SK-N-SH (cell line): ENCODE measurements around the gene EBF3. TPM values are rescaled to one million over a fixed set of nuclear protein-coding genes. Genes with fewer than 3 reads are reported as not detected.

Experiments
- CTCF ChIA-PET: fragments of 300-600, 350-600 bp; formaldehyde crosslinking; extraction: SDS; loops from one replicate; lab custom pipeline; 2021; lab: Yijun Ruan, JAX
- POLR2A ChIA-PET: fragments of 350-600 bp; sonication (Branson Sonifier 250); formaldehyde crosslinking; extraction: SDS; loops from one replicate; lab custom pipeline; 2020; ENCODE audit warnings: antibody characterized with exemption, inconsistent platforms; lab: Yijun Ruan, JAX
- DNase-seq: peaks from one replicate; pipeline ENCODE4 v3.0.0; 2012
- H2AFZ ChIP-seq: fragments of 200-600 bp; sonication (generic); 2 replicates; pipeline ENCODE4 v1.8.1; 2016; ENCODE audit warnings: antibody characterized with exemption, mild to moderate bottlenecking, low read depth
- H3F3A ChIP-seq: fragments of 200-600 bp; sonication (generic); replicated peaks from 2 replicates; pipeline ENCODE3; 2016; ENCODE audit warnings: antibody characterized with exemption, mild to moderate bottlenecking; ENCODE audit not compliant: insufficient read depth
- H3K27ac ChIP-seq, 2 experiments: fragments of 200-500 bp in 1 of 2; fragments of 200-600 bp in 1 of 2; sonication (Bioruptor generic) in 1 of 2; sonication (generic), shearing (Covaris generic) in 1 of 2; 2 replicates each; pipeline versions ENCODE4 v1.5.1 to v1.6.1; 2014 to 2016; ENCODE audit warnings: low read depth in 2 of 2, inconsistent platforms in 1 of 2, low read length in 1 of 2, mild to moderate bottlenecking in 1 of 2, mixed read lengths in 1 of 2
- H3K27me3 ChIP-seq: fragments of 200-600 bp; sonication (generic), shearing (Covaris generic); 2 replicates; pipeline ENCODE4 v1.6.1; 2016; ENCODE audit warnings: mixed run types; ENCODE audit not compliant: insufficient read depth
- H3K36me3 ChIP-seq, 2 experiments: fragments of 200-500 bp in 1 of 2; fragments of 200-600 bp in 1 of 2; sonication (Bioruptor generic) in 1 of 2; sonication (generic) in 1 of 2; replicated peaks in 1 of 2; 2 replicates each; pipeline versions ENCODE3 to v1.5.1; 2014 to 2016; ENCODE audit warnings: low read length in 1 of 2, mild to moderate bottlenecking in 1 of 2; ENCODE audit not compliant: insufficient read depth in 2 of 2, control insufficient read depth in 1 of 2
- H3K4me1 ChIP-seq, 2 experiments: fragments of 200-500 bp in 1 of 2; fragments of 200-600 bp in 1 of 2; sonication (Bioruptor generic) in 1 of 2; sonication (generic), shearing (Covaris generic) in 1 of 2; 2 replicates each; pipeline versions ENCODE4 v1.5.1 to v1.6.1; 2014 to 2016; ENCODE audit warnings: low read depth in 1 of 2, low read length in 1 of 2, mixed run types in 1 of 2; ENCODE audit not compliant: insufficient read depth in 2 of 2, control insufficient read depth in 1 of 2
- H3K4me2 ChIP-seq: fragments of 200-600 bp; sonication (generic), shearing (Covaris generic); 2 replicates; pipeline ENCODE4 v1.6.1; 2017; ENCODE audit warnings: mixed run types
- H3K4me3 ChIP-seq, 2 experiments: fragments of 200-500 bp in 1 of 2; fragments of 200-600 bp in 1 of 2; sonication (Bioruptor generic) in 1 of 2; sonication (generic), shearing (Covaris generic) in 1 of 2; 2 replicates each; pipeline versions ENCODE4 v1.5.1 to v1.8.1; 2014 to 2016; ENCODE audit warnings: low read depth in 2 of 2, inconsistent platforms in 1 of 2, low read length in 1 of 2, mild to moderate bottlenecking in 1 of 2, mixed read lengths in 1 of 2, moderate library complexity in 1 of 2
- H3K79me2 ChIP-seq: fragments of 200-600 bp; sonication (generic); 2 replicates; pipeline ENCODE4 v1.8.1; 2017; ENCODE audit warnings: mild to moderate bottlenecking; ENCODE audit not compliant: insufficient read depth
- H3K9ac ChIP-seq: fragments of 200-600 bp; sonication (generic); 2 replicates; pipeline ENCODE4 v1.6.1; 2017; ENCODE audit warnings: mixed run types
- H3K9me2 ChIP-seq: fragments of 200-600 bp; sonication (generic); 2 replicates; pipeline ENCODE4 v1.6.1; 2017; ENCODE audit warnings: mixed run types
- H3K9me3 ChIP-seq: fragments of 200-600 bp; sonication (generic); 2 replicates; pipeline ENCODE4 v1.6.1; 2017; ENCODE audit warnings: mixed run types, mild to moderate bottlenecking, moderate library complexity
- H4K20me1 ChIP-seq: fragments of 200-600 bp; sonication (generic); 2 replicates; pipeline ENCODE4 v1.6.1; 2017; ENCODE audit warnings: mild to moderate bottlenecking, mixed run types; ENCODE audit not compliant: insufficient read depth
- CHD2 ChIP-seq: fragments of 150-350 bp; IDR thresholded peaks from 2 replicates; pipeline ENCODE4 v1.6.1; 2018; ENCODE audit warnings: low read length; ENCODE audit not compliant: partially characterized antibody
- ELF1 ChIP-seq: IDR thresholded peaks from 2 replicates; pipeline ENCODE4 v1.4.0; 2012
- EZH2phosphoT487 ChIP-seq: fragments of 200-600 bp; sonication (generic); IDR thresholded peaks from 2 replicates; pipeline ENCODE4 v1.6.1; 2017; ENCODE audit warnings: low read depth, mixed run types, mild to moderate bottlenecking, antibody characterized with exemption, moderate library complexity, borderline replicate concordance
- FOSL2 ChIP-seq: IDR thresholded peaks from 2 replicates; pipeline ENCODE4 v1.4.0; 2012; ENCODE audit warnings: low read depth, mild to moderate bottlenecking, moderate library complexity, borderline replicate concordance
- MEF2A ChIP-seq: IDR thresholded peaks from 2 replicates; pipeline ENCODE4 v1.4.0; 2012; ENCODE audit warnings: low read depth, borderline replicate concordance
- MXI1 ChIP-seq: IDR thresholded peaks from 2 replicates; pipeline ENCODE4 v1.6.1; 2012; ENCODE audit warnings: mild to moderate bottlenecking, low read depth, low read length, improper control_type of control experiment
- NRF1 ChIP-seq: IDR thresholded peaks from 2 replicates; pipeline ENCODE4 v1.6.1; 2012; ENCODE audit warnings: low read depth, mild to moderate bottlenecking, low read length
- RFX5 ChIP-seq: IDR thresholded peaks from 2 replicates; pipeline ENCODE4 v1.6.1; 2012; ENCODE audit warnings: mild to moderate bottlenecking, improper control_type of control experiment, low read length
- TAF1 ChIP-seq: IDR thresholded peaks from 2 replicates; pipeline ENCODE4 v1.6.1; 2012; ENCODE audit warnings: low read depth, mild to moderate bottlenecking, low read length, moderate library complexity, borderline replicate concordance
- TEAD4 ChIP-seq: IDR thresholded peaks from 2 replicates; pipeline ENCODE4 v1.4.0; 2012; ENCODE audit warnings: mild to moderate bottlenecking, borderline replicate concordance; ENCODE audit not compliant: insufficient read depth
- YY1 ChIP-seq: IDR thresholded peaks from 2 replicates; pipeline ENCODE4 v1.4.0; 2012; ENCODE audit warnings: low read depth, mild to moderate bottlenecking
- WGBS: methylation state at CpG from one replicate; pipeline ENCODE4 v1.1.6; 2017; ENCODE audit warnings: low lambda C conversion rate; 5-methylcytosine and 5-hydroxymethylcytosine counted together
- polyA plus RNA-seq, 3 experiments: library from polyadenylated mRNA; depleted of rRNA; stranded (reverse); fragments of >200 nt; gene quantifications; 2 replicates each; pipeline ENCODE4 v1.2.3, GENCODE V29; 2012
- TF ChIP-seq, protein P1 (sequence below): IDR thresholded peaks from 2 replicates; pipeline ENCODE4 v1.4.0; 2012; ENCODE audit warnings: low read depth, borderline replicate concordance
- TF ChIP-seq, protein P2 (sequence below): IDR thresholded peaks from 2 replicates; pipeline ENCODE4 v1.6.1; 2012; ENCODE audit warnings: mild to moderate bottlenecking, low read depth, low read length, moderate library complexity
- TF ChIP-seq, protein P3 (sequence below): IDR thresholded peaks from 2 replicates; pipeline ENCODE4 v1.4.0; 2012; ENCODE audit warnings: low read depth
- TF ChIP-seq, protein P4 (sequence below): fragments of 150-350 bp; IDR thresholded peaks from 2 replicates; pipeline ENCODE4 v1.6.1; 2017; ENCODE audit warnings: antibody characterized with exemption, low read length, low read depth, borderline replicate concordance
- TF ChIP-seq, protein P5 (sequence below): IDR thresholded peaks from 2 replicates; pipeline ENCODE4; 2012
- TF ChIP-seq, protein P6 (sequence below): fragments of 200-600 bp; sonication (generic); IDR thresholded peaks from 2 replicates; pipeline ENCODE4 v1.6.1; 2017; ENCODE audit warnings: antibody characterized with exemption, mild to moderate bottlenecking, moderate library complexity

Gene EBF3
- polyA plus RNA-seq, 1 of the 3 experiments (the other 2 are of a cell fraction), result not detected

DNA sequence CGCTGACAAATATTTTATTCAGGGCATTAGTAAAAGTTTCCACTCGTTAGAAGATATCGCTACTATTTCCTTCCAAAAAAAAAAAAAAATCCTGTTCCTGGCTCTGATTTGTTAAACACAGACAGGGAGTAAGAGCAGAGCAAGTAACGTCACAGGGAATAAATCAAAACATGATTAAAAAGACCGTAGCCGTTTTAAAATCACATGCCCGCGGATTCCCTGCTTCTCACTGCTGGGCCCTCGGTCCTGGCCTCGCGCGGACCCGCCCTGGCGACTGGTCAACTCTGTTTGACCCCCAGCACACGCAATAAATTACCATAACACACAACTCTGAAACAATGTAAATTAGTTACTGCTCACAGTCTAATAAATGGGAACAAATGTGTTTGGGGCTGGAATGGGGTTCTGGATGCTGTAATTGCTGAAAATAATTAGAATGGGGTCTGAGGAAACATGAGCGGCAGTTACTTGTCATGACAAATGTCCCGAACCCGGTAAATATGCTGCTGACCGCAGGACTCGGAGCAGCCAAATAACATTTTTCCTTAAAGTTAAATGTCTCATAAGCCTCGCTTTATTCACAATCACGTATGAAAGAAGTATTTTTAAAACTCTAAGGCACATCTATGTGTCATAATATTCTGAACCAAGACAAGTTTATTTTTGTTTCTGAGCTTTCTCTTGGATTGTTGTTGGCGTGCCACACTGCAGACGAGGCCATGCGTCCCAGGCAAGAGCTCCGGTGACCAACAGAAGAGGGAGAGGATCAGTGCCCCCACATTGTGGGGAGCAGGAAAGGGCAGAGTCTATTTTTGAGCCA lies 17.9 kb downstream of the EBF3 start:
- DNase-seq, result no peak
- Histone ChIP-seq H3K4me2 (no peak overlapping the region), H3K4me3 (no peak overlapping the region), H3K27me3 (no peaks in the 10 kb centered on the region), H3K36me3 (no peaks in the 10 kb centered on the region), H3K27ac (no peak overlapping the region), H3K4me1 (peaks cover 0 to 24% of the 10 kb centered on the region in 2 experiments; a peak in 3 of 4 replicates), H4K20me1 (no peaks in the 10 kb centered on the region), H3K9me3 (no peaks in the 10 kb centered on the region), H3K9me2 (no peaks in the 10 kb centered on the region), H3K79me2 (no peaks in the 10 kb centered on the region), H3K9ac (no peak overlapping the region), H2AFZ (no peak overlapping the region), H3F3A (no peaks in the 10 kb centered on the region)
- WGBS, result 69% methylated on average over 26 of the region's 26 CpGs
- POLR2A ChIA-PET, result no interaction called here
- TF ChIP-seq CHD2 (no peak), ELF1 (no peak), NRF1 (no peak)
- TF ChIP-seq, protein P1, sequence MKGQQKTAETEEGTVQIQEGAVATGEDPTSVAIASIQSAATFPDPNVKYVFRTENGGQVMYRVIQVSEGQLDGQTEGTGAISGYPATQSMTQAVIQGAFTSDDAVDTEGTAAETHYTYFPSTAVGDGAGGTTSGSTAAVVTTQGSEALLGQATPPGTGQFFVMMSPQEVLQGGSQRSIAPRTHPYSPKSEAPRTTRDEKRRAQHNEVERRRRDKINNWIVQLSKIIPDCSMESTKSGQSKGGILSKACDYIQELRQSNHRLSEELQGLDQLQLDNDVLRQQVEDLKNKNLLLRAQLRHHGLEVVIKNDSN, result no peak
- TF ChIP-seq, protein P2, sequence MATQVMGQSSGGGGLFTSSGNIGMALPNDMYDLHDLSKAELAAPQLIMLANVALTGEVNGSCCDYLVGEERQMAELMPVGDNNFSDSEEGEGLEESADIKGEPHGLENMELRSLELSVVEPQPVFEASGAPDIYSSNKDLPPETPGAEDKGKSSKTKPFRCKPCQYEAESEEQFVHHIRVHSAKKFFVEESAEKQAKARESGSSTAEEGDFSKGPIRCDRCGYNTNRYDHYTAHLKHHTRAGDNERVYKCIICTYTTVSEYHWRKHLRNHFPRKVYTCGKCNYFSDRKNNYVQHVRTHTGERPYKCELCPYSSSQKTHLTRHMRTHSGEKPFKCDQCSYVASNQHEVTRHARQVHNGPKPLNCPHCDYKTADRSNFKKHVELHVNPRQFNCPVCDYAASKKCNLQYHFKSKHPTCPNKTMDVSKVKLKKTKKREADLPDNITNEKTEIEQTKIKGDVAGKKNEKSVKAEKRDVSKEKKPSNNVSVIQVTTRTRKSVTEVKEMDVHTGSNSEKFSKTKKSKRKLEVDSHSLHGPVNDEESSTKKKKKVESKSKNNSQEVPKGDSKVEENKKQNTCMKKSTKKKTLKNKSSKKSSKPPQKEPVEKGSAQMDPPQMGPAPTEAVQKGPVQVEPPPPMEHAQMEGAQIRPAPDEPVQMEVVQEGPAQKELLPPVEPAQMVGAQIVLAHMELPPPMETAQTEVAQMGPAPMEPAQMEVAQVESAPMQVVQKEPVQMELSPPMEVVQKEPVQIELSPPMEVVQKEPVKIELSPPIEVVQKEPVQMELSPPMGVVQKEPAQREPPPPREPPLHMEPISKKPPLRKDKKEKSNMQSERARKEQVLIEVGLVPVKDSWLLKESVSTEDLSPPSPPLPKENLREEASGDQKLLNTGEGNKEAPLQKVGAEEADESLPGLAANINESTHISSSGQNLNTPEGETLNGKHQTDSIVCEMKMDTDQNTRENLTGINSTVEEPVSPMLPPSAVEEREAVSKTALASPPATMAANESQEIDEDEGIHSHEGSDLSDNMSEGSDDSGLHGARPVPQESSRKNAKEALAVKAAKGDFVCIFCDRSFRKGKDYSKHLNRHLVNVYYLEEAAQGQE, result no peak
- CTCF ChIA-PET, result interaction anchor here (0.7 to 1.6 kb wide), 4 partner anchors 12 to 69 kb away, joined by 3 to 4 read pairs (median 4); no protein-coding TSS in a partner anchor

DNA sequence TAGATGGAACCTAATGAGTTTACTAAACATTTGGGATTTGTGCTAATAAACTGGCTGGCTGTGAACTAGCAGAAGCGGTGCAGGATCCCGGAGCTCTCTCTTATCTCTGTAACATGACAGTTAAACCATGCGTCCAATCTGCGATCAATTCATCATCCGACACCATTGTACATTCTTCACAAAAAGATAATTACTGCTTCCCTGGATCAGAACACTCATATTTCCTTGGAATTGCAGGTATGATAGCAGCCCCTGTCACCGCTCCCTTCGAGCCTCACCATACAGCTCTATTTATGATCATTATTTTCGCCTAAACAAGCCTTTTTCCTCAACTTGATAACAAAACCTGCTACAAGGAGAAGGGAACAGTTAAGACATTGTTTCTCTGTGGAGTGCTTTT lies 18.5 kb downstream of the EBF3 start:
- H3F3A ChIP-seq, result no peaks in the 10 kb centered on the region
- 81% methylated on average over 8 of the region's 8 CpGs for WGBS
- H4K20me1 ChIP-seq, result no peaks in the 10 kb centered on the region
- H3K4me2 ChIP-seq, result no peak overlapping the region
- H3K79me2 ChIP-seq, result no peaks in the 10 kb centered on the region
- peaks cover 0 to 18% of the 10 kb centered on the region in 2 experiments; a peak in 3 of 4 replicates for H3K4me1 ChIP-seq
- no peaks in the 10 kb centered on the region for H3K36me3 ChIP-seq
- CTCF ChIA-PET, result interaction anchor here (1.6 kb wide), 1 partner anchor 69 kb away, joined by 4 read pairs; no protein-coding TSS in a partner anchor
- no peak overlapping the region for H3K9ac ChIP-seq
- H3K27me3 ChIP-seq, result no peaks in the 10 kb centered on the region
- no peaks in the 10 kb centered on the region for H3K9me2 ChIP-seq
- POLR2A ChIA-PET, result no interaction called here
- no peak overlapping the region for H2AFZ ChIP-seq
- no peak overlapping the region for H3K4me3 ChIP-seq
- DNase-seq, result no peak
- H3K9me3 ChIP-seq, result no peaks in the 10 kb centered on the region
- no peak overlapping the region for H3K27ac ChIP-seq
- TF ChIP-seq EZH2phosphoT487, result no peak
- no peak for TF ChIP-seq TEAD4
- TF ChIP-seq TAF1, result no peak
- TF ChIP-seq, protein P3, sequence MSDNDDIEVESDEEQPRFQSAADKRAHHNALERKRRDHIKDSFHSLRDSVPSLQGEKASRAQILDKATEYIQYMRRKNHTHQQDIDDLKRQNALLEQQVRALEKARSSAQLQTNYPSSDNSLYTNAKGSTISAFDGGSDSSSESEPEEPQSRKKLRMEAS, result no peak
- no peak for TF ChIP-seq MEF2A
- TF ChIP-seq, protein P4, sequence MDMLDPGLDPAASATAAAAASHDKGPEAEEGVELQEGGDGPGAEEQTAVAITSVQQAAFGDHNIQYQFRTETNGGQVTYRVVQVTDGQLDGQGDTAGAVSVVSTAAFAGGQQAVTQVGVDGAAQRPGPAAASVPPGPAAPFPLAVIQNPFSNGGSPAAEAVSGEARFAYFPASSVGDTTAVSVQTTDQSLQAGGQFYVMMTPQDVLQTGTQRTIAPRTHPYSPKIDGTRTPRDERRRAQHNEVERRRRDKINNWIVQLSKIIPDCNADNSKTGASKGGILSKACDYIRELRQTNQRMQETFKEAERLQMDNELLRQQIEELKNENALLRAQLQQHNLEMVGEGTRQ, result no peak
- no peak for TF ChIP-seq YY1
- TF ChIP-seq, protein P5, sequence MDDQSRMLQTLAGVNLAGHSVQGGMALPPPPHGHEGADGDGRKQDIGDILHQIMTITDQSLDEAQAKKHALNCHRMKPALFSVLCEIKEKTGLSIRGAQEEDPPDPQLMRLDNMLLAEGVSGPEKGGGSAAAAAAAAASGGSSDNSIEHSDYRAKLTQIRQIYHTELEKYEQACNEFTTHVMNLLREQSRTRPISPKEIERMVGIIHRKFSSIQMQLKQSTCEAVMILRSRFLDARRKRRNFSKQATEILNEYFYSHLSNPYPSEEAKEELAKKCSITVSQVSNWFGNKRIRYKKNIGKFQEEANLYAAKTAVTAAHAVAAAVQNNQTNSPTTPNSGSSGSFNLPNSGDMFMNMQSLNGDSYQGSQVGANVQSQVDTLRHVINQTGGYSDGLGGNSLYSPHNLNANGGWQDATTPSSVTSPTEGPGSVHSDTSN, result no peak
- no peak for TF ChIP-seq RFX5
- TF ChIP-seq MXI1, result no peak
- TF ChIP-seq FOSL2, result no peak
- TF ChIP-seq CHD2, result no peak
- TF ChIP-seq, protein P6, sequence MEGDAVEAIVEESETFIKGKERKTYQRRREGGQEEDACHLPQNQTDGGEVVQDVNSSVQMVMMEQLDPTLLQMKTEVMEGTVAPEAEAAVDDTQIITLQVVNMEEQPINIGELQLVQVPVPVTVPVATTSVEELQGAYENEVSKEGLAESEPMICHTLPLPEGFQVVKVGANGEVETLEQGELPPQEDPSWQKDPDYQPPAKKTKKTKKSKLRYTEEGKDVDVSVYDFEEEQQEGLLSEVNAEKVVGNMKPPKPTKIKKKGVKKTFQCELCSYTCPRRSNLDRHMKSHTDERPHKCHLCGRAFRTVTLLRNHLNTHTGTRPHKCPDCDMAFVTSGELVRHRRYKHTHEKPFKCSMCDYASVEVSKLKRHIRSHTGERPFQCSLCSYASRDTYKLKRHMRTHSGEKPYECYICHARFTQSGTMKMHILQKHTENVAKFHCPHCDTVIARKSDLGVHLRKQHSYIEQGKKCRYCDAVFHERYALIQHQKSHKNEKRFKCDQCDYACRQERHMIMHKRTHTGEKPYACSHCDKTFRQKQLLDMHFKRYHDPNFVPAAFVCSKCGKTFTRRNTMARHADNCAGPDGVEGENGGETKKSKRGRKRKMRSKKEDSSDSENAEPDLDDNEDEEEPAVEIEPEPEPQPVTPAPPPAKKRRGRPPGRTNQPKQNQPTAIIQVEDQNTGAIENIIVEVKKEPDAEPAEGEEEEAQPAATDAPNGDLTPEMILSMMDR, result no peak
